Fibroblast of the aortic adventitia (primary cell): ENCODE data around the gene OR5AC2. TPM values are rescaled to one million over a fixed set of nuclear protein-coding genes. Genes with fewer than 3 reads are reported as not detected.

Experiments
- DNase-seq: peaks from one replicate; pipeline ENCODE4 v3.0.0-alpha.2; 2010; ENCODE audit warnings: low read depth
- H3K4me3 ChIP-seq: 2 replicates; pipeline ENCODE4 v1.5.1; 2011; ENCODE audit warnings: low read depth, mild to moderate bottlenecking, control low read depth, low read length, moderate library complexity
- CTCF ChIP-seq: IDR thresholded peaks from 2 replicates; pipeline ENCODE4 v1.5.1; 2011; ENCODE audit warnings: mild to moderate bottlenecking, low read length, control low read depth, inconsistent platforms; ENCODE audit not compliant: insufficient read depth
- total RNA-seq: library from RNA; depleted of rRNA; stranded (reverse); fragments of >200 nt; gene quantifications from 2 replicates; pipeline ENCODE4 v1.2.3, GENCODE V29; 2012; ENCODE audit warnings: low replicate concordance

The OR5AC2 gene
- total RNA-seq, 1 donor: not detected

DNA sequence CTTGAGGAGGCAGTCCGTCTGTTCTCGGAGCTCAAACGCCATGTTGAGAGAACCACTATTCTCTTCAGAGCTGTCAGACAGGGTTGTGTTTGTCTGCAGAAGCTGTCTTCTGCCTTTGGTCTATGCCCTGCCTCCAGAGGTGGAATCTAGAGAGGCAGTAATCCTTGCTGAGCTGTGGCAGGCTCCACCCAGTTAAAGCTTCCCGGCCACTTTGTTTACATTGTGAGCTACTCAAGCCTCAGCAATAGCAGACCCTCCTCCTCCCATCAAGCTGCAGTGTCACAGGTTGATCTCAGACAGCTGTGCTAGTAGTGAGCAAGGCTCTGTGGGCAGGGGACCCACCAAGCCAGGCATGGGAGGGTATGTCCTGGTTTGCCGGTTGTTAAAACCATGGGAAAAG, 8.9 kb downstream of the OR5AC2 start:
- no peak for TF ChIP-seq CTCF
- DNase-seq: no peak
- H3K4me3 ChIP-seq: no peak overlapping the region

GRCh38 chr3:98099848-98100247, 12.9 kb downstream of the OR5AC2 start:
- H3K4me3 ChIP-seq: no peak overlapping the region
- DNase-seq: no peak
- no peak for TF ChIP-seq CTCF

GRCh38 chr3:98108162-98108561, 21.2 kb downstream of the OR5AC2 start:
- DNase-seq: no peak
- H3K4me3 ChIP-seq: no peak overlapping the region
- no peak for TF ChIP-seq CTCF

DNA sequence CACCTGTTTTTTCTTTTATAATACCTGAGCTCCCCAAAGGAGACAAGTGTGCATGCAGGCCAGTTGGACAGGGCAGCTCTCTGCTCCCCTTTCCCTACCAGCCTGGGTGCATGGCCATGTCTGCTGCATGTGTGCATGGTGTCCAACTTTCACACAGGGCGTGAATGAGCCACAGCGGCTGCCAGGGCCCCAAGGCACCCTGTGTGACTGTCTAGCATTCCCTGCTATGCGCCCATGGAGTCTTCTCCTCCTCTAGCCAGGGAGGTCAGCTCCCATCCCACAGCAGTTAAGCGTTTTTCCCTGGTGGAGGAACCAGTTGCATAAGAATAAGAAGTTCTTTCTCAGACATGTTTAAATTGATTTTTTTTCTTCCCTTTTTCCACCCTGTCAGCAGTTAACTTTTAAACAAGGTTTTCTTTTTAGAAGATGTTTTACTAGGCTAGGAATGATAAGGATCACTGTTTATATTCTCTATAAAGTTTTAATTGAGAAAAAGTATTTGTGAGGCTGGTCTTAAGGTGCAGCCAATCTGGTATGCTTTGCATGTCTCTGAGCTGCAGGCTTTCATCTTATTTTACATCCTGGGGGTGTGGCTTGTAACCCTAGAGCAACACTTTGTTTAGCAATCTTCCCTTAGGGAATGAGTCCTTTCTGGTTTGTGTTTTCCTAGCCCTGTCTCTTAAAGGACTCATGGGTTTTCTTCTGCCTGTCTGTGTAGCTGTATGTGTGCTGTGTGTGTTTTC, 23.0 kb downstream of the OR5AC2 start:
- no peak for DNase-seq

DNA sequence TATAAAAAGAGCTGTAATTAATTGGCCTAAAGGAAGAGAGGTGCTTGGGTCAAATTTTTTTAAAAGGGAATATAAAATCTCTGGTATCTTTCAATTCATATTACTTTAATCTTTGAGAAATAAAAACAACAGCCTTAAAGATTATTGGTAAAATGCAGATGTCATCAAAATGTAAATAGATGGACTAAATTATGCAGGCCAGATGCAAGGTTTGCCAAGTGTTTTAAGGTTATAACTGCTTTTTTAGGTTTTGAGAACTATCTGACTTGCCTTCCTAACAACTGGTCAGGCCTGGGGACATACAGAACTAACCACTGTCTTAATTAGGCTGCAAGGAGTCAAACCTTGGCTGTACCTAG, 23.6 kb downstream of the OR5AC2 start:
- DNase-seq: no peak
- TF ChIP-seq CTCF: no peak

More for the DNA sequence above, 23.0 kb downstream of the OR5AC2 start:
- no peak overlapping the region for H3K4me3 ChIP-seq
- TF ChIP-seq CTCF: no peak

GRCh38 chr3:98114264-98114663, 27.3 kb downstream of the OR5AC2 start:
- no peak for TF ChIP-seq CTCF
- DNase-seq: no peak
- H3K4me3 ChIP-seq: no peak overlapping the region

More for the DNA sequence above, 23.6 kb downstream of the OR5AC2 start:
- H3K4me3 ChIP-seq: no peak overlapping the region

DNA sequence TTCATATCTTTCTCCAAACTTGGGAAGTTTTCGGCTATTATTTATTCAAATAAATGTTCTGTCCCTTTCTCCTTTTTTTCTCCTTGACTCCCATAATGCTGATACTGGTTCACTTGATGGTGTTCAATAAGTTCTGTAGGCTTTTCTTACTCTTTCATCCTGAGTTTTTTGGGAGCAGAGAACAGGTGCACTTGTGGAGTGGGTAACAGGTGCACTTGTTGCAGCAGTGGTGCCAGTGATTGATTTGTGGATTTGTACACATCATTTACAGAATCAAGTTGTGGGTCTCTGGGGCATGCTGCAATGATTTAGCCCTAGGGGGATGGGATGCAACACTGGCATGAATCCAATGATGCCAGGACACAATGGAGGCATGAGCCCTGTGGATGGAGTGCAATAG, 28.7 kb downstream of the OR5AC2 start:
- TF ChIP-seq CTCF: no peak
- no peak overlapping the region for H3K4me3 ChIP-seq
- DNase-seq: no peak
